H9 (cell line): ENCODE results near the gene CDC25B. TPM values are rescaled to one million over a fixed set of nuclear protein-coding genes. Genes with fewer than 3 reads are reported as not detected.

Experiments
- DNase-seq: peaks from one replicate; pipeline ENCODE4 v3.0.0-alpha.2; 2017
- H2AFZ ChIP-seq: one replicate; pipeline ENCODE4 v1.6.1; 2013; ENCODE audit warnings: mild to moderate bottlenecking, low read length, control low read depth, moderate library complexity
- H2AK5ac ChIP-seq: 2 replicates; pipeline ENCODE4 v1.6.1; 2013; ENCODE audit warnings: low read length, control low read depth, mixed read lengths; ENCODE audit not compliant: insufficient read length
- H2BK120ac ChIP-seq: one replicate; pipeline ENCODE4 v1.6.1; 2013; ENCODE audit warnings: low read depth, mild to moderate bottlenecking, low read length, control low read depth, inconsistent platforms; ENCODE audit not compliant: poor library complexity, severe bottlenecking
- H2BK12ac ChIP-seq: 2 replicates; pipeline ENCODE4 v1.6.1; 2013; ENCODE audit warnings: low read length, control low read depth, mixed read lengths, low read depth; ENCODE audit not compliant: insufficient read length
- H2BK15ac ChIP-seq: 2 replicates; pipeline ENCODE4 v1.6.1; 2013; ENCODE audit warnings: low read depth, low read length, control low read depth
- H2BK20ac ChIP-seq: one replicate; pipeline ENCODE4 v1.6.1; 2013; ENCODE audit warnings: low read depth, mild to moderate bottlenecking, low read length, control low read depth, inconsistent platforms; ENCODE audit not compliant: poor library complexity, severe bottlenecking
- H2BK5ac ChIP-seq: 2 replicates; pipeline ENCODE4 v1.6.1; 2013; ENCODE audit warnings: low read length, control low read depth, mixed read lengths; ENCODE audit not compliant: insufficient read length
- H3K14ac ChIP-seq: 2 replicates; pipeline ENCODE4 v1.6.1; 2013; ENCODE audit warnings: low read length, control low read depth; ENCODE audit not compliant: insufficient read depth
- H3K18ac ChIP-seq: 2 replicates; pipeline ENCODE4 v1.6.1; 2013; ENCODE audit warnings: low read depth, mild to moderate bottlenecking, mixed read lengths, low read length, control low read depth; ENCODE audit not compliant: insufficient read length
- H3K23ac ChIP-seq: 2 replicates; pipeline ENCODE4 v1.6.1; 2013; ENCODE audit warnings: low read length, control low read depth, mixed read lengths, low read depth; ENCODE audit not compliant: insufficient read length
- H3K23me2 ChIP-seq: 2 replicates; pipeline ENCODE4 v1.6.1; 2013; ENCODE audit warnings: low read depth, mild to moderate bottlenecking, mixed read lengths, low read length, control low read depth; ENCODE audit not compliant: insufficient read length, poor library complexity, severe bottlenecking
- H3K27ac ChIP-seq: 2 replicates; pipeline ENCODE4 v1.5.1; 2013; ENCODE audit warnings: low read length, control low read depth, mixed read lengths, low read depth; ENCODE audit not compliant: insufficient read length
- H3K27me3 ChIP-seq: 2 replicates; pipeline ENCODE4 v1.6.1; 2013; ENCODE audit warnings: low read length, control low read depth, inconsistent platforms; ENCODE audit not compliant: insufficient read depth
- H3K4ac ChIP-seq: 2 replicates; pipeline ENCODE4 v1.6.1; 2013; ENCODE audit warnings: low read depth, mild to moderate bottlenecking, control low read depth, inconsistent platforms, low read length, moderate library complexity
- H3K4me1 ChIP-seq: 2 replicates; pipeline ENCODE4 v1.6.1; 2013; ENCODE audit warnings: low read length, control low read depth, inconsistent platforms; ENCODE audit not compliant: insufficient read depth
- H3K4me2 ChIP-seq: 2 replicates; pipeline ENCODE4 v1.6.1; 2013; ENCODE audit warnings: low read length, control low read depth, mixed read lengths; ENCODE audit not compliant: insufficient read length, insufficient read depth
- H3K56ac ChIP-seq: 2 replicates; pipeline ENCODE4 v1.6.1; 2013; ENCODE audit warnings: low read depth, mild to moderate bottlenecking, mixed read lengths, low read length, control low read depth; ENCODE audit not compliant: insufficient read length
- H3K79me1 ChIP-seq: 2 replicates; pipeline ENCODE4 v1.6.1; 2013; ENCODE audit warnings: low read depth, mild to moderate bottlenecking, moderate library complexity, low read length, control low read depth, inconsistent platforms; ENCODE audit not compliant: insufficient read depth, poor library complexity, severe bottlenecking
- H3K79me2 ChIP-seq: 2 replicates; pipeline ENCODE4 v1.6.1; 2013; ENCODE audit warnings: low read length, control low read depth, inconsistent platforms; ENCODE audit not compliant: insufficient read depth
- H3K9ac ChIP-seq: 2 replicates; pipeline ENCODE4 v1.6.1; 2013; ENCODE audit warnings: low read length, control low read depth, mixed read lengths; ENCODE audit not compliant: insufficient read length; ENCODE audit errors: extremely low read depth
- H3K9me3 ChIP-seq: one replicate; pipeline ENCODE4 v1.6.1; 2013; ENCODE audit warnings: low read depth, low read length, inconsistent platforms; ENCODE audit not compliant: control insufficient read depth
- H3T11ph ChIP-seq: one replicate; pipeline ENCODE4 v1.6.1; 2013; ENCODE audit warnings: mild to moderate bottlenecking, low read length, control low read depth, inconsistent platforms
- H4K20me1 ChIP-seq: one replicate; pipeline ENCODE4 v1.6.1; 2013; ENCODE audit not compliant: control insufficient read depth, insufficient read length, insufficient read depth
- H4K5ac ChIP-seq: 2 replicates; pipeline ENCODE4 v1.6.1; 2013; ENCODE audit warnings: low read depth, mild to moderate bottlenecking, mixed read lengths, low read length, control low read depth; ENCODE audit not compliant: insufficient read length
- H4K8ac ChIP-seq: replicated peaks from 2 replicates; pipeline ENCODE4 v1.6.1; 2013; ENCODE audit warnings: low read length, control low read depth, mixed read lengths, low read depth; ENCODE audit not compliant: insufficient read length
- H4K91ac ChIP-seq: 2 replicates; pipeline ENCODE4 v1.6.1; 2013; ENCODE audit warnings: low read depth, mild to moderate bottlenecking, moderate library complexity, mixed read lengths, low read length, control low read depth; ENCODE audit not compliant: insufficient read length
- H3K27ac Mint-ChIP-seq, 3 experiments: 2 replicates in 2 of 3; 3 replicates in 1 of 3; pipeline ENCODE4 v1.8.0; 2020 to 2021; ENCODE audit warnings: mixed read lengths in 3 of 3, mild to moderate bottlenecking in 1 of 3, moderate library complexity in 1 of 3
- H3K27me3 Mint-ChIP-seq: 2 replicates; pipeline ENCODE4 v1.8.0; 2021; ENCODE audit warnings: low read depth, mild to moderate bottlenecking, moderate library complexity, mixed read lengths
- H3K36me3 Mint-ChIP-seq, 3 experiments: 2 replicates in 2 of 3; 3 replicates in 1 of 3; pipeline ENCODE4 v1.8.0; 2020 to 2021; ENCODE audit warnings: low read depth in 3 of 3, mixed read lengths in 3 of 3; ENCODE audit not compliant: insufficient read depth in 1 of 3
- H3K4me1 Mint-ChIP-seq, 2 experiments: 2 replicates each; pipeline ENCODE4 v1.8.0; 2020; ENCODE audit warnings: mixed read lengths in 2 of 2
- H3K4me3 Mint-ChIP-seq, 2 experiments: 2 replicates in 1 of 2; 3 replicates in 1 of 2; pipeline ENCODE4 v1.8.0; 2020 to 2021; ENCODE audit warnings: mild to moderate bottlenecking in 2 of 2, mixed read lengths in 2 of 2, moderate library complexity in 1 of 2
- H3K9me3 Mint-ChIP-seq, 2 experiments: 2 replicates in 1 of 2; 3 replicates in 1 of 2; pipeline ENCODE4 v1.8.0; 2020; ENCODE audit warnings: mild to moderate bottlenecking in 2 of 2, mixed read lengths in 2 of 2, moderate library complexity in 1 of 2
- CTCF ChIP-seq: fragments of 200-600 bp; sonication (generic); conservative IDR thresholded peaks from 3 replicates; pipeline ENCODE4 v1.8.0; 2021; ENCODE audit warnings: antibody characterized with exemption, mild to moderate bottlenecking
- WGBS: extraction: QIAGEN DNeasy Blood & Tissue Kit; methylation state at CpG from one replicate; pipeline ENCODE4 v1.1.7; 2013; ENCODE audit warnings: missing lambda C conversion rate, low lambda C conversion rate, mixed read lengths; ENCODE audit not compliant: insufficient read length; ENCODE audit errors: extremely low coverage; 5-methylcytosine and 5-hydroxymethylcytosine counted together
- total RNA-seq: library from RNA; stranded (reverse); gene quantifications from 2 replicates; pipeline ENCODE4 v1.2.1, GENCODE V29; 2021

Gene CDC25B
- total RNA-seq, 1 experiment from 2014 or later, result 24.0 TPM

DNA sequence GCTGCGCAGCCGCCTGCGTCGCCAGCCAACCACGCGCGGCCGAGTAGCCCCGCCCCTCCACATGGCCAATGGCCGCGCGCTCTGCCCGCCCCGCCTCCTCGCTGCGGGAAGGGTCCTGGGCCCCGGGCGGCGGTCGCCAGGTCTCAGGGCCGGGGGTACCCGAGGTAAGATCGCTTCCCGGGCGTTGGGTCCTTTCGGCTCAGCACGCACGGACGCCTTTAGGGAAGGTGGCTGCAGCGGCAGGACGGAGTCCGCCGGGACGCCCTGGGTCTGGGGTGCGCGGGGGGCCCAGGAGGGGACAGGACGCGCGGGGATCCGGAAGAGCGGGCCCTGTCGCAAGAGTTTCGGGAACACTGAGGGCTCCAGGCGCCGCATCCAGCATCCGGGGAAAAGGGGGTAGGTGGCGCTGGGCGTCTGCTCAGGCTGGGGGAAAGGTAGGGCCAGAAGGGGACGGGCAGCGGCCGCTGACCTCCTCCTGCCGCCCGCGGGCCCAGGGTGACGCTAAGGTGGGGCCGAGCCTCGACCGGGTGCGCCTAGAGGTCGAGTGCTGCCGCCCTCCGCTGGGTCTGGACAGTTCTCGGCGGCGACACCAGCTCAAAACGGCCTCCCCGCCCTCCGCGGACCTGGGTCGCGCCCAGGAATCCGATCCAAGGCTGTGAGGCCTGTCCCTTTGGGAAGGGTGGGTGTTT, 50.8 kb downstream of the CDC25B start, which contains the start of gene MAVS:
TSS of gene MAVS (plus strand) at position 95 of the 689 bp plus-strand sequence. CDS start 7,791 bp downstream, outside the sequence.
- peak; percentile 90 for DNase-seq
- H3K23me2 ChIP-seq, result peaks cover 13% of the 10 kb centered on the region
- H2AFZ ChIP-seq, result no peak within 1 kb of the TSS

More for the DNA sequence above, 50.8 kb downstream of the CDC25B start, which contains the start of gene MAVS:
- Histone ChIP-seq H3K27ac (no peak within 1 kb of the TSS), H3K14ac (peak within 1 kb of the TSS; percentile 83), H3T11ph (no peak within 1 kb of the TSS), H4K5ac (no peak within 1 kb of the TSS), H3K9ac (peak within 1 kb of the TSS; percentile 68), H4K91ac (no peak within 1 kb of the TSS), H3K56ac (no peak within 1 kb of the TSS), H4K8ac (no peak within 1 kb of the TSS), H3K79me1 (no peaks in the 10 kb centered on the region), H3K4me2 (peak within 1 kb of the TSS; percentile 84), H2BK15ac (no peak within 1 kb of the TSS), H3K23ac (no peak within 1 kb of the TSS), H3K9me3 (no peaks in the 10 kb centered on the region), H2BK20ac (no peak within 1 kb of the TSS), H2BK12ac (no peak within 1 kb of the TSS), H2AK5ac (no peak within 1 kb of the TSS), H3K4ac (no peak within 1 kb of the TSS), H3K27me3 (no peaks in the 10 kb centered on the region), H3K4me1 (no peaks in the 10 kb centered on the region), H3K79me2 (no peaks in the 10 kb centered on the region; the same call in 1 of the 2 replicates), H2BK120ac (no peak within 1 kb of the TSS), H2BK5ac (no peak within 1 kb of the TSS), H4K20me1 (no peaks in the 10 kb centered on the region), H3K18ac (peak within 1 kb of the TSS; percentile 83)
- Mint-ChIP-seq H3K4me1 (peaks cover 7 to 10% of the 10 kb centered on the region in 2 experiments), H3K4me3 (peak within 1 kb of the TSS; percentile 81 to 90), H3K9me3 (no peaks in the 10 kb centered on the region), H3K36me3 (0 out of 7 replicates have a peak, but pooled peaks cover 0 to 5% (median 0%) of the 10 kb centered on the region in 3 experiments), H3K27me3 (no peaks in the 10 kb centered on the region; the same call in 1 of the 2 replicates), H3K27ac (peak within 1 kb of the TSS in 2 of 3 experiments; percentile 72 to 79; a peak in 3 of 7 replicates)
- no peak for TF ChIP-seq CTCF
- WGBS, result no CpG with 5 or more reads among the region's 72 CpGs
